ENCODE results near the gene TLR4. TPM values are rescaled to one million over a fixed set of nuclear protein-coding genes. Genes with fewer than 3 reads are reported as not detected.

The TLR4 gene
- total and polyA plus RNA-seq, 9 of the 15 experiments (the other 6 are each of a cell fraction or from before 2014, with no cell fraction given): 0.02 TPM; not detected in 8

GRCh38 chr9:117739206-117739605 lies 35.0 kb downstream of the TLR4 start:
- in situ Hi-C loops (cut with MboI): no loop called here
- H3K4me1 ChIP-seq (replicated peaks in 1 of 2; ENCODE audit: control insufficient read depth in 2 of 2, insufficient read depth in 2 of 2, low read length in 2 of 2): no peaks in the 10 kb centered on the region
- no peaks in the 10 kb centered on the region for H3K9me3 ChIP-seq (replicated peaks; ENCODE audit: control insufficient read depth, insufficient read depth, low read depth, low read length)
- DNase-seq (ENCODE audit: extremely low read depth in 1 of 4, low spot score in 3 of 4) (no peak), FAIRE-seq (no peak), ATAC-seq (no peak)
- POLR2A ChIA-PET: no interaction called here
- H3K9ac ChIP-seq (ENCODE audit: insufficient read depth in 1 of 2, low read depth in 2 of 2, low read length in 2 of 2): no peak overlapping the region
- H3K27ac ChIP-seq (ENCODE audit: extremely low read depth, low read depth, low read length): no peak overlapping the region
- H3K4me3 ChIP-seq: no peak overlapping the region
- CTCF ChIA-PET (ENCODE audit: low intra/inter-chr PET ratio): no interaction called here
- 1% methylated on average over 10 of the region's 10 CpGs for WGBS (ENCODE audit: insufficient coverage, low coverage, missing lambda C conversion rate)
- BruUV-seq (replicated peaks): no TSS peak
- no peak overlapping the region for H2AFZ ChIP-seq (ENCODE audit: low read depth, low read length)
- no peaks in the 10 kb centered on the region for H3K27me3 ChIP-seq (ENCODE audit: control insufficient read depth in 2 of 2, insufficient read depth in 2 of 2, low read length in 2 of 2)
- H3K36me3 ChIP-seq (ENCODE audit: control insufficient read depth, insufficient read depth, low read length): no peaks in the 10 kb centered on the region
- intact Hi-C loops (cut with micrococcal nuclease): no loop called here
- H3K4me2 ChIP-seq (ENCODE audit: insufficient read depth, low read length): no peak overlapping the region
- H3K9me1 ChIP-seq (ENCODE audit: control insufficient read depth, insufficient read depth, low read length): no peaks in the 10 kb centered on the region
- no peak for TF ChIP-seq CXXC5 (CRISPR knock-in tag; IDR thresholded peaks at IDR 0.05)
- TF ChIP-seq ZNF785 (CRISPR knock-in tag; IDR thresholded peaks at IDR 0.05): no peak
- no peak for TF ChIP-seq NFXL1 (CRISPR knock-in tag; IDR thresholded peaks at IDR 0.05)
- no peak for TF ChIP-seq ZNF146 (CRISPR knock-in tag; IDR thresholded peaks at IDR 0.05; ENCODE audit: unreplicated experiment)
- no peak for TF ChIP-seq CHAMP1 (IDR thresholded peaks at IDR 0.05)
- no peaks in the 10 kb centered on the region for H3K79me2 ChIP-seq (ENCODE audit: control insufficient read depth, insufficient read depth, low read length)
- H4K20me1 ChIP-seq (replicated peaks; ENCODE audit: control insufficient read depth, insufficient read depth, low read length): no peaks in the 10 kb centered on the region

Data from K562 (cell line).